Hematopoietic multipotent progenitor cell treated with erythropoietin and hydrocortisone succinate and interleukin-3 and kit ligand, for 8 days (in vitro differentiated cells): ENCODE data around the gene NLN.
A peak's percentile ranks its signal among the peaks of the same experiment; 100 is the strongest.
"Not testable (repeated sequence)": the region's sequence is repeated elsewhere in the genome, so short reads cannot be mapped to it uniquely, and the experiment has no call there.

Source experiments
- DNase-seq: peaks from one replicate; pipeline ENCODE4 v3.0.0-alpha.2; 2015

The NLN gene

GRCh38 chr5:65837139-65837538, 115.1 kb downstream of the NLN start:
- DNase-seq: no peak

- DNase-seq: not testable (repeated sequence)
Measured at GRCh38 chr5:65839170-65839569, 117.2 kb downstream of the NLN start.

GRCh38 chr5:65840071-65840470, 118.1 kb downstream of the NLN start:
- DNase-seq: no peak

GRCh38 chr5:65844763-65845162, 122.8 kb downstream of the NLN start:
- DNase-seq: not testable (repeated sequence)

GRCh38 chr5:65846101-65846500, 124.1 kb downstream of the NLN start:
- DNase-seq: no peak

- DNase-seq: not testable (repeated sequence)
Measured at GRCh38 chr5:65847019-65847418, 125.0 kb downstream of the NLN start.

- DNase-seq: not testable (repeated sequence)
Measured at GRCh38 chr5:65849918-65850317, 127.9 kb downstream of the NLN start.

GRCh38 chr5:65854925-65855324, 132.9 kb downstream of the NLN start:
- DNase-seq: no peak

- peak; percentile 59 for DNase-seq
Measured at GRCh38 chr5:65855766-65856315, 133.8 kb downstream of the NLN start.

- DNase-seq: no peak
Measured at GRCh38 chr5:65856520-65856919, 134.5 kb downstream of the NLN start.

- DNase-seq: no peak
Measured at GRCh38 chr5:65858316-65858715, 136.3 kb downstream of the NLN start.

GRCh38 chr5:65861830-65862241, 139.8 kb downstream of the NLN start:
- DNase-seq: no peak

GRCh38 chr5:65862384-65862783, 140.4 kb downstream of the NLN start:
- no peak for DNase-seq

- no peak for DNase-seq
Measured at GRCh38 chr5:65863747-65864146, 141.7 kb downstream of the NLN start.

GRCh38 chr5:65866837-65867521, 145.0 kb downstream of the NLN start:
- no peak for DNase-seq

GRCh38 chr5:65867542-65868195, 145.7 kb downstream of the NLN start:
- DNase-seq: no peak

GRCh38 chr5:65868509-65868908, 146.5 kb downstream of the NLN start:
- no peak for DNase-seq

GRCh38 chr5:65871182-65871581, 149.2 kb downstream of the NLN start:
- DNase-seq: no peak

- DNase-seq: not testable (repeated sequence)
Measured at GRCh38 chr5:65871776-65872175, 149.8 kb downstream of the NLN start.

- DNase-seq: no peak
Measured at GRCh38 chr5:65873181-65873750, 151.3 kb downstream of the NLN start.

GRCh38 chr5:65874241-65874640, 152.2 kb downstream of the NLN start:
- DNase-seq: no peak

GRCh38 chr5:65876496-65876895, 154.5 kb downstream of the NLN start:
- DNase-seq: no peak

GRCh38 chr5:65876970-65877369, 155.0 kb downstream of the NLN start:
- no peak for DNase-seq
